GM08714 (cell line): Measurements from ENCODE around the gene AFTPH.

Source experiments
- H3K4me3 ChIP-seq: fragments of 200-500 bp; sonication (Bioruptor generic); 2 replicates; pipeline ENCODE4 v1.5.1; 2014; ENCODE audit warnings: mild to moderate bottlenecking, low read length, inconsistent platforms
- ZNF274 ChIP-seq: IDR thresholded peaks from 2 replicates; pipeline ENCODE4 v1.6.1; 2012; ENCODE audit warnings: mild to moderate bottlenecking, low read depth, low read length

Gene AFTPH

DNA sequence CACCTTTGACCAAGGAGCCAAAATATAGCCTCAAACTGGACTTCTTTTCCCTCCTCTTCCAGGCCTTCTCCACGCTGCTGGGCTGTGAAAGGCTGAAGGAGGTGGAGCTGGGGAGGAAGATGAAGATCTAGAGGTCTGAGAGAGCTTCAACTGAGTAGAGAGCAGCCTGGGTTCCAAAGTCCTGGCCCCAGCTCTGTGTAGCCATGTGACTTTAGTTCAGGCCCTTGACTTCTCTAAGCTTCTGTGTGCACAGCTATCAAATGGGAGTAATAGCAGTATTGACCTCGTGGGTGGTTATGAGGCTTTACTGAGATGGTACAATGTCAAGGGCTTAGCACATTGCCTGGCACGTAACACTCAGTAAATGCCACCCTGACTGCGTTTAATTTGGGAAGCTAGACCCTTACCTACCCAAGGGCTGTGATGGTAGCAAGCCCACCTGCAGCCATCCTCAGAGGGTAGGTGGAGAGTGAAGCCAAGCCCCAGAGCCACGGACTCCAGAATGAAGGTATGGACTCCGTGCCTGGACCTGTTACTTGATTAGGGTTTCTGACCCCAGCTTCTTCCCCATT, 91.2 kb downstream of the AFTPH start:
- H3K4me3 ChIP-seq, result no peak overlapping the region
- no peak for TF ChIP-seq ZNF274

DNA sequence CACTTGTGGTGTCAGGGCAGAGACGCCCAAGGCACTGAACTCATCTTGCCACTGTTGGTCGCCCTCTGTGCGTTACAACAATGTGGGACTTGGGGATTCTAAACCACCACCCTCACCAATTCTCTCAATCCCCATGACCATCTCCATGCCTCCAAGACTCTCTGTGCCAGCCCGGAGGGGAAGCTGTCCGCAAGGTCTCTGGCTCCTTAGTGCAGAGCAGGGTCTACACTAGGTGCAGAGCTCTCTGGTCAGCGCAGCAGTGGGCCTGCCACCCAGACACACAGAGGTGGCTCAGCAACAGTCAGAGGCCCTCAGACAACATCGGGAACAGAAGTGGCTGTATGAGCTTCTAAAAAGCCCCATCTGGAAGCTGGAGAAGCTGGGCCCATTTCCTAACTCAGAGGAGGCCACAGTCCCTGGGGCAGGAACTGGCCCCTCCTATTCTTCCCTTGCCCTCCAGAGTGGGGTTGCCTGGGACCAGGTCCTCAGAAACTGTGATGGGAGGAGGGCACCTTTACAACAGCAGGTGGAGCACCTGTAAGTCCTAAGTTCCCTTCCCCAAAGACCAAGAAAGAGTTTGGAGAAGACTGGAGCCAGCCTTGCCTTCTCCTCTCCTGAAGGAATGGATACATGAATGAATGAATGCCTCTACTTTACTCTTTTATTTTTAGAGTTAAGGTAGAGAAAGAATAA, 91.9 kb downstream of the AFTPH start:
- TF ChIP-seq ZNF274, result no peak
- H3K4me3 ChIP-seq, result no peak overlapping the region

DNA sequence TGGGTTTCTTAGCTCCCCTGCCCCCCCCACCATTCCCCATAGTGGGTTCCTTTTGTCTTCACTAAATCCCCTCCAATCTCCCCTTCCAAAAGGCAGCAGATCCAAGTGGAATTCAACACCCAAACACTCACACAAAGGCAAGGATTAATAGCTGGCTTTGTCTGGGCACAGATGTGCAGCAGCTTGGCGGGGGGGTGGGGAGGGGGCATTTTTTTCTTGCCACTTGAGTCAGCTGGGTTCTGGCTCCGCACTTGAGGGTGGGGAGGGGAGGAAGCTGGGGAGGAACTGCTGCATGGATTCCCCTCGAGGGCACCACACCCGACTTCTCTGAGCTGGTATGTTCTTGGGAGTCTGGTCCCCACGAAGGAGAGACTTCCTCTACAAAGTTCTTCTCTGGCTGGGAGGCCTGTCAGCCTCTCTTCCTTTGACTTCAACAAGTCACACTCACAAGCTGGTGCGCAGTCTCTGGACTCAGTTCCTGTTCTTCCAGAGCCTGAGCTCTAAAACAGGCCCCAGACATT, 93.6 kb downstream of the AFTPH start:
- TF ChIP-seq ZNF274, result no peak
- no peak overlapping the region for H3K4me3 ChIP-seq

DNA sequence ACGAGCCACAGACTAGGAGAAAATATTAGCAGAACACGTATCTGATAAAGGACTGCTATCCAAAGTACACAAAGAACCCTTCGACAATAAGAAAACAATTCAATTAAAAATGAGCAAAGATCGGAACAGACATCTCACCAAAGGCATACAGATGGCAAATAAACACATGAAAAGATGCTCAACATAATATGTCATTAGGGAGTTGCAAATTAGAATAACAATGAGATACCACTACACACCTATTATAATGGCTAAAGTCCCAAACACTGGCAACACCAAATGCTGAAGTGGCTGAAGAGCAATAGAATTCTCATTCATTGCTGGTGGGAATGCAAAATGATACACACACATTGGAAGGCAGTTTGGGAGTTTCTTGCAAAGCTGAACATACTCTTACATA, 96.5 kb downstream of the AFTPH start:
- H3K4me3 ChIP-seq, result no peak overlapping the region
- TF ChIP-seq ZNF274, result no peak

DNA sequence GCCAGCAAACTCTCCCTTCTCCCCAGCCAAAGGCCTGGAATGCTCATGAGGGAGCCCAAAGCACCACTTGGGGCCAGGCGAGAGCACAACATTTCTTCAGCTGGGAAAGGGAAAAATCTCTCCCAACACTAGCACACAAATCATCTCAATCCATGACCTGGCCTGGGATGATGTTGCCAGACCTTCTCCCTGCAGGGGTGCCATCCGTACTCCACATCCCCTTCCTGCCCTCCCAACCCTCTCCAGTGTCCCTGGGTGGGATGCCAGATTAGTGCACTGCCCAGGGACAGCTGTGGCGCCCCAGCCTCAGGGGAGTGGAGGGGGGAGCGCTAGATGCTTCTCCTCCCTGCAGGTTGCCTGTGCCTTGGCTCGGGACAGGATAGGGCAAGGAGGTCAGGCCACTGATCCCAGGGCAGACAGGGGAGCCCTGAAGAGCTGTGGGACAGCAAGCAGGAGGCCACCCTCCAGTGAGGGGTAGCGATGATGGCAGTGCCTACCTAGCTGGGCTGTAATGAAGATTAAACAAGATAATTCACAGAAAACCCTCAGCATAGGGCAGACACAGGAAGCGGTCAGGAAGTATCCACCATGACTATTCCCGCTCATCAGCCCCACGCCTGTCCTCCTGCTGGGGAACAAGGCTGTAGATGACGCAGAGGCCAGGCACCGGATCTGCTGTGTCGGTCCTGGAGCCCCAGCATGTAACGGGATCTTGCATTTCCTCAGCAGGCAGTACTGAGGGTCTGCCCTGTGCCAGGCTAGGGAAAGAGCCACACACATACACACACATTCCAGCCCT, 98.5 kb downstream of the AFTPH start:
- H3K4me3 ChIP-seq, result no peak overlapping the region
- TF ChIP-seq ZNF274, result no peak

DNA sequence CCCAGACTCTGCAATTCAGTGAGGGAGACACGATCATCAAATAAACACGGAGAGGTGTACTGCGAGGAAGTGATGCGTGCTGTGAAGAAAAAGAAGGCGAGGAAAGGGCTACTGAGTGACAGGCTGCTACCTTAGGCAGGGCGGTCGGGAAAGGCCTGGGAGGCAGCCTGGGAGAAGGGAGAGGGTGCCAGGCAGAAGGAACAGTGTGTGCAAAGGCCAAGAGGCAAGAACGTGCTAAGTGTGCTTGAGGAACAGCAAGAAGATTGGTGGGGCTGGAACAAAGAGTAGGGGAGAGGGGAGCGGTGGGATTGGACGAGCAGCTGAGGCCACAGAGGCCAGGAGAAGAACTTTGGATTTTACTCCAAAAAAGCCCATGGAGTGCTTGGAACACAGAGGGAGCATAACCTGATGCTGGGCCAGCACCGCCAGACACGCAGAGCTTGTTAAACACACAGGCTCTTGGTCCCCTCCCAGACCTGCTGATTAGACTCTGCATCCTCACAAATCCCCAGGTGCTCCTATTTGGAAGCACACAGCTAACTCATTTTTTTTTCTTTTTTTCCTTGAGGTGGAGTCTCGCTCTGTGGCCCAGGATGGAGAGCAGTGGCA, 99.2 kb downstream of the AFTPH start:
- H3K4me3 ChIP-seq, result no peak overlapping the region
- TF ChIP-seq ZNF274, result no peak

DNA sequence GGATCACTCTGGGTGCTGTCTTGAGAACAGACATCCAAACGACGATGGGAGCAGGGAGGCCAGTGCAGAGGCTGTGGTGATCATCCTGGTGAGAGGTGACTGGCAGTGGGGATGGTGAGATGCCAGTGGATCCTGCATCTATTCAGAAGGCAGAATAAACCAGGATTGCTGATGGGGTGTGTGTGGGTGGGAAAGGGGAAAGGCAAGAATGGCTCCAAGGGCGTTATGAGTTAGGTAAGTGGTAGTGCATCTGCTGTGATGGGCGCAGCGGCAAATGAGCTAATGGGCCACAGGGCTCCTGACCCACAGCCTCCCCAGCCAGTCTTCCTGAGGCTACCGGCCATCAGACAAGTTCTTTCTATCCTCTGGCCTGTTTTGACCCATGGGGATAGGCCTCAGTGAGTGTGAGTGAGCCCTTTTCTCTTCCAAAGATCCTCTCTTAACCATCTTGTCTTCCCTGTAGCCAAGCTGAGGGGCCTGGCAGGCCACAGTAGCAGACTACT, 100.0 kb downstream of the AFTPH start:
- no peak overlapping the region for H3K4me3 ChIP-seq
- TF ChIP-seq ZNF274, result no peak

DNA sequence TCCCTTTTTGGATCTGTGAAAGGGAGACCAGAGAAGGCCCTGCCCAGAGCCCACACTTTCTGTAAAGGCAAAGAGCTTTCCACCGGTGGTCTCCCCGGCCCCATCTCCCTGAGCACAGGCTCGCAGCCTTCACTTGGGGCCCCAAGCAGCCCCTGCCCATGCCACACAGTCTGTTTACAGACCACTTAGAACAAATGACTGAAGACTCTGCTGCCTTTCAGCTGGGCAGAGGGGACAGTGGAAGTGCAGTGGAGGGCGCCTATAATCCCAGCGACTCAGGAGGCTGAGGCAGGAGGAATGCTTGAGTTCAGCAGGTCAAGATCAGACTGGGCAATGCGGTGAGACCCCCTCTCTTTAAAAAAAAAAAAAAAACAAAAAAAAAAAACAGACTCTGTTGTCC, 100.7 kb downstream of the AFTPH start:
- no peak for TF ChIP-seq ZNF274
- no peak overlapping the region for H3K4me3 ChIP-seq

DNA sequence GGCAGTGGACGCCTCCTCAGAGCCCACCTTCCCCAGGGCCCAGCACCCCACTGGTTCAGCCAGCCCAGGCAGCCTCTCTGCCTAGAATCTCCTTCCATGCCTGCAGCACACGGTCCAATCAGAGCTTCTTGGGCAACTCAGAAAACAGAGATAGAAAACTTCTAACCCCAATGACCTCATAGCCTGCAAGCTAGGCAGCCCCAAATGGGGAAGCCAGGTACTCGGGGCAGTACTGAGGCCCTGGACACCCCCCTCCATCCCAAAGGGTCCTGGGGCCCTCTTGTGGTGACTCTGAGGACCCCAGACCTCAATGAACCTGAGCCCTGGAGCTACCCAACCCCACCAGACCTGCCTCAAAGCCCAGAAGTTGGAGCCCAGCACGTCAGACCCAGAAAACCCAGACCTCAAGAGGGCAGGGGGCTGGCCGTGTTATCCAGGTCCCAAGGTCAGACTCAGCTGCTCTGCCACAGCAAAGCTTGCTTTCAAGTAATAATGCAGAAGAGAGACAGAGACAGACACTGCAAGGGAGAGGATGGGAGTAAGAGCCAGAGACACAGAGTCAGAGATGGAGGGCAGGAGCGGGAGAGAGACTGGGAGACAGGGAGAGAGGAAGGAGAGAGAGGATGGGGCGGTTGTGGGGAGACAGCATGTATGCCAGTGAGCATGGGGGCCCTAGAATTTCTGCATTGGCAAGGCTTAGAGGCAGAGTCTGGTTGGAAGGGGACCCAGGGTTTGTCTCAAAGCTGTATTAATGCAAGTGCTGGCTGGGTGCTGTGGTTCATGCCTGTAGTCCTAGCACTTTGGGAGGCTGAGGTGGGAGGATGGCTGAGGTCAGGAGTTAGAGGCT, 101.4 kb downstream of the AFTPH start:
- no peak overlapping the region for H3K4me3 ChIP-seq
- no peak for TF ChIP-seq ZNF274

DNA sequence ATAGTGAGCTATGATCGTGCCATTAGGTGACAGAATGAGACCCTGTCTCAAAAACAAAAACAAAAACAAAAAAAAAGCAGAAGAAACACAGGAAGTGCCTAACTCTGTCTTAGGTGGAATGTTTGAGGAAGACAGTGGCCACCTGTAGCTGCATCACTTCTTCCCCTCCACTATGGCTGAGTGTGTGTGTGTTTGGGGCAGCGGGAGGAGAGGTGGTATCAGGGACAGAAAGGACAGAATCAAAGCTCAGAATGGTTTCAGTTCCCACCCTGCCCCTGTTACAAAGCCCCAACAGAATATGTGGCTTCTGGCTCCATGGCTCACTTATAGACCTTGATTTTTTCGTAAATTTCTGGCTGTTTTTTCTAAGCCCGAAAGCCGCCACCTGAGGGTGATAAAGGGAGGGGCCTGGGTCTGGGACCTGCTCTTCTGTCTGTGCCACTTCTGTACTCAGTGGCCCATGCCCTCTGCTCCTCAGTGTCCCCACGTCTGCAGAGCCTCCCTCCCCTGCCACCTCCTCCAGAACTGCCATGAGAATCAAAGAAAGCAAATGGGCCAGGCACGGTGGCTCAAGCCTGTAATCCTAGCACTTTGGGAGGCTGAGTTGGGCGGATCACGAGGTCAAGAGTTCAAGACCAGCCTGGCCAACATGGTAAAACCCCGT, 102.2 kb downstream of the AFTPH start:
- H3K4me3 ChIP-seq, result no peak overlapping the region
- no peak for TF ChIP-seq ZNF274

DNA sequence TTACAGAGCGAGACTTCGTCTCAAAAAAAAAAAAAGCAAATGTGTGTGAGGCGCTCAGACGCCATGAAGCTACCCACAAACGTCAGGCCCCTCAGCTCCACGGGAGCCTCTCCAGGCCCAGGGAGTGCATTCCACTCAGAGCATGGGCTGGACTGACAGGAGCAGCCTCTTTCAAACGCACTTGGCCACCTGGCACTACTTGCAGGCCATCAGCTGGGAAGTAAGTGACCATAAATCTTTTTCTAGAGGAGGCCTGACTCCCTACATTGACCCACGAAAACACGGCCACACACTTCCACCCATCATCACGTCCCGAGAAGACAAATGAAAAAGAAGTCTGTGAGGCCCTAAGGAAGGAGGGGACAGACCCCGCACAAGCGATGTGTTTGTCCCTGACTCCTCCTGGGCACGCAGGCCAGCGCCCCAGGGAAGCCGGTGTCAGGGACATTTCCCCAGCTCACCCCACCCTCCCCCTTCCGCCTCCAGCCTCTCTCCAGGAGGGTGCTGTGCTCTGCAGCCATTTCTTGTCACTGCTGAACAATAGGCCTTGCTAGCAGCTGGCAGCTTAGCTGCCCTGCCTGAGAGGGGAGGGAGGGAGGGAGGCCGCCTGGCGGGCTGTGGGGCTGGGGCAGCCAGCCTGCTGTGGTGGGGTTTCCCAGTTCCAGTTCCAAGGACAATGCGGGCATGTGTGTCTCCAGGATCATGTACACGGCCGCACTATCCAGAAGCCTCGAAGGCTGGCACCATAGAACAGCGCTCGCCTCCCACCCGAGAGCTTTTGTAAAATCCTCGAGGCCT, 103.0 kb downstream of the AFTPH start:
- no peak for TF ChIP-seq ZNF274
- no peak overlapping the region for H3K4me3 ChIP-seq
